DND-41 (cell line): ENCODE results near the gene RPA1.

Source experiments
- CTCF ChIP-seq: IDR thresholded peaks from 2 replicates; pipeline ENCODE4 v1.5.1; 2012; ENCODE audit warnings: borderline replicate concordance, low read length, moderate library complexity, mild to moderate bottlenecking; ENCODE audit not compliant: poor library complexity, severe bottlenecking; ENCODE audit errors: extremely low read depth
- EZH2 ChIP-seq: IDR thresholded peaks from 3 replicates; pipeline ENCODE4 v1.6.1; 2012; ENCODE audit warnings: borderline replicate concordance, low read depth, mild to moderate bottlenecking, moderate library complexity, low read length, inconsistent platforms; ENCODE audit not compliant: severe bottlenecking

GRCh38 chr17:1916316-1916715, 86.5 kb downstream of the RPA1 start:
- TF ChIP-seq CTCF (no peak), EZH2 (no peak)
